Smooth muscle cell (in vitro differentiated cells): Measurements from ENCODE around the gene MYL3. TPM values are rescaled to one million over a fixed set of nuclear protein-coding genes. Genes with fewer than 3 reads are reported as not detected.

Experiments
- DNase-seq: peaks from one replicate; lab custom pipeline; 2025; ENCODE audit not compliant: unreplicated experiment; lab: John Stamatoyannopoulos, UW
- H2AFZ ChIP-seq: fragments of 200-600 bp; sonication (generic); 2 replicates; pipeline ENCODE4 v1.6.0; 2016; ENCODE audit warnings: antibody characterized with exemption, low read depth, mild to moderate bottlenecking
- H3F3A ChIP-seq: fragments of 200-600 bp; sonication (generic); 2 replicates; pipeline ENCODE4 v1.6.0; 2017; ENCODE audit warnings: antibody characterized with exemption, low read depth
- H3K27ac ChIP-seq: fragments of 200-600 bp; sonication (generic); 2 replicates; pipeline ENCODE4 v1.5.1; 2016; ENCODE audit warnings: low read depth, mild to moderate bottlenecking
- H3K27me3 ChIP-seq: fragments of 200-600 bp; sonication (generic); 2 replicates; pipeline ENCODE4 v1.6.1; 2016; ENCODE audit warnings: low read depth, mild to moderate bottlenecking
- H3K36me3 ChIP-seq: fragments of 200-600 bp; sonication (generic); 2 replicates; pipeline ENCODE4 v1.5.1; 2016; ENCODE audit warnings: low read depth
- H3K4me1 ChIP-seq: fragments of 200-600 bp; sonication (generic); 2 replicates; pipeline ENCODE4 v1.5.1; 2016; ENCODE audit warnings: low read depth
- H3K4me2 ChIP-seq: fragments of 200-600 bp; sonication (generic); 2 replicates; pipeline ENCODE4 v1.6.0; 2016; ENCODE audit warnings: mild to moderate bottlenecking
- H3K4me3 ChIP-seq: fragments of 200-600 bp; sonication (generic); 2 replicates; pipeline ENCODE4 v1.5.1; 2016; ENCODE audit warnings: mild to moderate bottlenecking
- H3K79me2 ChIP-seq: fragments of 200-600 bp; sonication (generic); 2 replicates; pipeline ENCODE4 v1.6.0; 2016; ENCODE audit warnings: low read depth, mild to moderate bottlenecking
- H3K9ac ChIP-seq: fragments of 200-600 bp; sonication (generic); 2 replicates; pipeline ENCODE4 v1.6.0; 2016; ENCODE audit warnings: low read depth
- H3K9me3 ChIP-seq: fragments of 200-600 bp; sonication (generic); replicated peaks from 2 replicates; pipeline ENCODE4 v1.5.1; 2016; ENCODE audit warnings: low read depth
- H4K20me1 ChIP-seq: fragments of 200-600 bp; sonication (generic); 2 replicates; pipeline ENCODE4 v1.6.0; 2016; ENCODE audit warnings: low read depth
- WGBS: methylation state at CpG from one replicate; pipeline ENCODE4 v1.1.7; 2016; ENCODE audit warnings: low lambda C conversion rate; 5-methylcytosine and 5-hydroxymethylcytosine counted together
- polyA plus RNA-seq: library from polyadenylated mRNA; unstranded; fragments of >200 nt; fragmentation: Nextera tagmentation; extraction: Ambion mirVana; gene quantifications from 2 replicates; pipeline ENCODE4 v1.2.1, GENCODE V29; 2016
- total RNA-seq: library from RNA; depleted of rRNA; stranded (reverse); fragments of >200 nt; gene quantifications from 2 replicates; pipeline ENCODE4 v1.2.3, GENCODE V29; 2014
- TF ChIP-seq, protein P1 (sequence below): fragments of 200-600 bp; sonication (generic); IDR thresholded peaks from 2 replicates; pipeline ENCODE4 v1.5.1; 2017; ENCODE audit warnings: borderline replicate concordance, mild to moderate bottlenecking, antibody characterized with exemption; ENCODE audit not compliant: insufficient read depth, poor library complexity, severe bottlenecking

Gene MYL3
- total and polyA plus RNA-seq, 2 experiments from 2014 or later = 8.4 to 25.6 TPM

DNA sequence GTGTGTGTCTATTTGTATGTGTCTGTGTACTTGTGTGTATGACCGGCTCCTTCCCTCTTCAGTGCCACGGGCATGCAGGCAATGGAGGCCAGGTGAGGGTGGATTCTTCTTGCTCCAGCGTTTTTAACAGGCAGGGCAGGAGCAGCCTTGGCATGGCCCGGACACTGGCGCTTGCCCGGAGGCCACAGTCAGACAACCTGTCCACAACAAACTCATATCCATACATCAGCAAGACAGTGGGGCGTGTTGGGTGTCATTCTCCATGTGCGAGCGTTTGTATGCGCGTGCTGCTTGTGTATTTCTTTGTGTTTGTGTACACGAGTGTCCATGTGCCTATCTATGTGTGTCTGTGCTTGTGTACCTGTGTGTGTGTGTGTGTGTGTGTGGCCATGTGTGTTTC, 44.0 kb upstream of the MYL3 start:
- no peaks in the 10 kb centered on the region for H3K36me3 ChIP-seq
- H3K9ac ChIP-seq = no peak overlapping the region
- H4K20me1 ChIP-seq = no peaks in the 10 kb centered on the region
- 88% methylated on average over 12 of the region's 12 CpGs for WGBS
- DNase-seq = no peak
- no peaks in the 10 kb centered on the region for H3K79me2 ChIP-seq
- no peaks in the 10 kb centered on the region for H3K27me3 ChIP-seq
- H3K4me1 ChIP-seq = no peaks in the 10 kb centered on the region
- no peaks in the 10 kb centered on the region for H3F3A ChIP-seq
- no peak overlapping the region for H3K4me2 ChIP-seq
- no peak overlapping the region for H3K4me3 ChIP-seq
- no peak overlapping the region for H3K27ac ChIP-seq
- H3K9me3 ChIP-seq = no peaks in the 10 kb centered on the region
- TF ChIP-seq, protein P1, sequence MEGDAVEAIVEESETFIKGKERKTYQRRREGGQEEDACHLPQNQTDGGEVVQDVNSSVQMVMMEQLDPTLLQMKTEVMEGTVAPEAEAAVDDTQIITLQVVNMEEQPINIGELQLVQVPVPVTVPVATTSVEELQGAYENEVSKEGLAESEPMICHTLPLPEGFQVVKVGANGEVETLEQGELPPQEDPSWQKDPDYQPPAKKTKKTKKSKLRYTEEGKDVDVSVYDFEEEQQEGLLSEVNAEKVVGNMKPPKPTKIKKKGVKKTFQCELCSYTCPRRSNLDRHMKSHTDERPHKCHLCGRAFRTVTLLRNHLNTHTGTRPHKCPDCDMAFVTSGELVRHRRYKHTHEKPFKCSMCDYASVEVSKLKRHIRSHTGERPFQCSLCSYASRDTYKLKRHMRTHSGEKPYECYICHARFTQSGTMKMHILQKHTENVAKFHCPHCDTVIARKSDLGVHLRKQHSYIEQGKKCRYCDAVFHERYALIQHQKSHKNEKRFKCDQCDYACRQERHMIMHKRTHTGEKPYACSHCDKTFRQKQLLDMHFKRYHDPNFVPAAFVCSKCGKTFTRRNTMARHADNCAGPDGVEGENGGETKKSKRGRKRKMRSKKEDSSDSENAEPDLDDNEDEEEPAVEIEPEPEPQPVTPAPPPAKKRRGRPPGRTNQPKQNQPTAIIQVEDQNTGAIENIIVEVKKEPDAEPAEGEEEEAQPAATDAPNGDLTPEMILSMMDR = no peak
- H2AFZ ChIP-seq = no peak overlapping the region

DNA sequence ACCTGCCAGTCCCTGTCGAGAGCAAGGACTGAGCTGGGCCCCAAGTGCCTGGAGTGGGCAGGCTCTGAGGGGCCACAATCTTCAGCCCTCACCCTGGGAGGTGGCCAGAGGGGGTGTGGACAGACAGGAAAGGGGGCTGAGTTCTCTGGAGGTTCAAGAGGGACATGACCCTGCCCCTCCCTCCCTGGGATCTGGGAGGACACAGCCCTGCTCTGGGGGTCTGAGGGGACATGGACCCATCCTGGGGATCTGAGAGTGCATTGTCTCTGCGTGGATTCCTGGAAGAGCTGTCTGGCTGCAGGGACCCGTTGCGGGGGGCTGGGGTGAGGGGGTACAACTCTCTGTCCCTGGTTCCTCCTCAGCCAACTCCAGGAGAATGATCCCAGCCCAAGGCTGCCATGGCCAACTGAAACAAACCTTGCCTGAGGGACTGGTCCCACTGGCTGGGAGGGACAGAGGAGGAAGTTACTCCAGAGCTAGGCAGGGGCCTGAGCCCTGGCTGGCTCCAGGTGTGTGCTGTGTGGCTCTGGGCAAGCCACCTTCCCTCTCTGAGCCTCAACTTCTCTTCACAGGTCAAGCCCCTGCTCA, 43.3 kb upstream of the MYL3 start:
- Histone ChIP-seq H3F3A (no peaks in the 10 kb centered on the region), H3K9me3 (no peaks in the 10 kb centered on the region), H3K4me2 (no peak overlapping the region), H3K79me2 (no peaks in the 10 kb centered on the region), H4K20me1 (no peaks in the 10 kb centered on the region), H3K36me3 (no peaks in the 10 kb centered on the region), H3K4me1 (no peaks in the 10 kb centered on the region), H3K27ac (no peak overlapping the region), H3K27me3 (no peaks in the 10 kb centered on the region), H2AFZ (no peak overlapping the region), H3K9ac (no peak overlapping the region), H3K4me3 (no peak overlapping the region)
- TF ChIP-seq, protein P1 = no peak
- 95% methylated on average over 4 of the region's 4 CpGs for WGBS
- DNase-seq = no peak

DNA sequence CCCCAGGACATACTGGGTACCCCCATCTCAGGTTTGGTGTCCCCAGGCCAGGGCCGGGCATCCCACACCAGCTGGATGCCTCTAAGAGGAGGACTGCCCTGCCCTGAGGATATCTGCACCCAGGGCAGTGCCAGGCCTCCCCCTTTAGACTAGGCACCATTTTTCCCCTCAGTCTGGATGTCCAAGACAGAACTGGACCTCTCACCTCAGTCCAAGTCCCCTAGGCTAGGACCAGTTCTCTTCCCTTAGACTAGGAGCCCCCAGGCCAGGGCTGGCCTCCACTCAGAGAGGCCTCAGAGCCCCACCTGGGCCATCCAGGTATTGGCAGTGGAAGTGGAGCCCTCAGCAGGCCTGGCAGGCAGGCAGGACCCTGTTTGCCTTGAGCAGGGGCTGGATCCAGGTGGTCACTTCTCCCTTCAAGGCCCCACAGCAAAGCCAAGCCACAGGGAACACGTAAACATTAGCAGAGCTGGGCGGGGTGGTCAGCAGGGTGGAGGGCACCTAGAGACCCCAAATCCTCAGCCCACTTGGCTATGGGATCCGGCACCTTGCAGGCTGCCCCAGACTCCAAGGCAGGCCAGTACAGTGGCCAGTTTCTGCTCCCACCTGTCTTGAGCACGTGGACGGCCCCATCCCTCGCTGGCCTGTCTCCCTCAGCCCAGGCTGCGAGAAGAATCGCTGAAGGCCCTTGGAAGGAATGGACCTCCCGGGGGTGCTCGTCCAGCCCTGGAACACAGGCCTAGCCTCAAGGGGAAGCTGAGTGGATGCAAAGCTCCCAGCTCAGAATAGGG, 42.6 kb upstream of the MYL3 start:
- no peaks in the 10 kb centered on the region for H3K27me3 ChIP-seq
- no peak overlapping the region for H3K4me2 ChIP-seq
- H3K79me2 ChIP-seq = no peaks in the 10 kb centered on the region
- H3K4me3 ChIP-seq = no peak overlapping the region
- TF ChIP-seq, protein P1 = no peak
- 88% methylated on average over 11 of the region's 11 CpGs for WGBS
- no peak overlapping the region for H3K27ac ChIP-seq
- no peaks in the 10 kb centered on the region for H4K20me1 ChIP-seq
- H3K9me3 ChIP-seq = no peaks in the 10 kb centered on the region
- no peak overlapping the region for H2AFZ ChIP-seq
- no peak overlapping the region for H3K9ac ChIP-seq
- no peak for DNase-seq
- H3K36me3 ChIP-seq = no peaks in the 10 kb centered on the region
- H3K4me1 ChIP-seq = no peaks in the 10 kb centered on the region
- H3F3A ChIP-seq = no peaks in the 10 kb centered on the region

DNA sequence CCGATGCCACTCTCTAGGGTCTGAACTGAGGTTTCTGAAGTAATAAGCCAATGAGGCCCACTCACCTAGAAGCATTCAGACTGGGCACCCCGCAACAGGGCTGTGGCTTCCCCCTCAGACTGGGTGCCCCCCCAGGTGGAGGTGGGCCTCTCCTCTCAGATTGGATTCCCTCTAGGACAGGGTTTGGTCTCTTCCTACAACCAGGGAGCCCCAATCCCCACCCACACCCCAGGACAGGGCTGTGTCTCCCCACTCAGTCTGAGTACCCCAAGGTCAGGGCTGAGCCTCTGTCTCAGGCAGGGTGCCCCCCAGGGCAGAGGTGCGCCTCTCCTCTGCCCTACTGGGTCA, 41.9 kb upstream of the MYL3 start:
- no peaks in the 10 kb centered on the region for H4K20me1 ChIP-seq
- no peak overlapping the region for H3K27ac ChIP-seq
- no peak overlapping the region for H2AFZ ChIP-seq
- no peaks in the 10 kb centered on the region for H3K79me2 ChIP-seq
- H3K9ac ChIP-seq = no peak overlapping the region
- H3K36me3 ChIP-seq = no peaks in the 10 kb centered on the region
- no peak for DNase-seq
- H3K27me3 ChIP-seq = no peaks in the 10 kb centered on the region
- WGBS = 98% methylated on average over 3 of the region's 3 CpGs
- H3K4me1 ChIP-seq = no peaks in the 10 kb centered on the region
- no peak overlapping the region for H3K4me3 ChIP-seq
- no peaks in the 10 kb centered on the region for H3K9me3 ChIP-seq
- no peaks in the 10 kb centered on the region for H3F3A ChIP-seq
- H3K4me2 ChIP-seq = no peak overlapping the region
- TF ChIP-seq, protein P1 = no peak
